Eye (tissue), 1 donor: ENCODE results near the gene PLA2G12B.
A peak's percentile ranks its signal among the peaks of the same experiment; 100 is the strongest.

Experiments
- DNase-seq: peaks from one replicate; pipeline ENCODE4 v3.0.0-alpha.2; 2015

Gene PLA2G12B

DNA sequence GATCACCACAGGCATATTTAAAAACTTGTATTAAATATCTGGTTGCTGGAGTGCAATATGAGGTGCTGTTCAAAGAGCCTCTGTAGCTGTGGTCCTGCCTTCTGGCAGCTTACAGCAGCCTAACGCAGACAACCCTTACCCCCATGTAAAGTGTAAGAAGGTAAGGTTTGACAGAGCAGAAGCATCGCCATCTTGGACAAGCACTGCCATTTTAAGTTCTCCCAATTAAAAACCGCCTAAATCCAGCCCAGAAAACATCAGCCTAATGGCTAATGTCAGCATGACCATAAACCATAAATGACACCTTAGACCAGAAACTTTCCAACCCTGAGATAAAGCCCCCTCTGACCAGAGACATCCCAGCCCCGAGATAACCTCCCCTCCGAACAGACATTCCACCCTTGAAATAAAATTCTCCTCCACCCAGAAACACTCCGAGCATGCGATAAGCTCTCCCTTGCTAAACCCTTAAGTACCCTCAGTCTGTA, 66.4 kb downstream of the PLA2G12B start:
- DNase-seq = no peak

DNA sequence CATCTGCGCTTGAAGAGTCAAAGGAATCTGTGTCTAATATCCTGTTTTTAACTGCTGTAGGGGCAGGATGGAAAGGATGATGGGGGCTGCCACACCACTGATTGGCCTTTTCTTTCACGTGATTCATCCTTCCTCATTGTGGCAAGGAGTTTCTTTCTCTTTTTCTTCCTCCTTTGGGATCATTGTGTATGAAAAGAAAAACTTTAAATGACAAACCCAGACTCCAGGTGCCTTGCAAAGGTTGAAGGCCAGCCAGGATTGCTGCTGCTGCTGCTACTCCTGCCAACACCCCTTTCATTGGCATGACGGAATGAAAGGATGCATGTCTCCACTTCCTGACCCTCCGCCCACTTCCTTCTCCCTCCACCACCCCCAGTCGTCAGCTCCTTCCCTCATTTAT, 67.6 kb downstream of the PLA2G12B start:
- DNase-seq = no peak

DNA sequence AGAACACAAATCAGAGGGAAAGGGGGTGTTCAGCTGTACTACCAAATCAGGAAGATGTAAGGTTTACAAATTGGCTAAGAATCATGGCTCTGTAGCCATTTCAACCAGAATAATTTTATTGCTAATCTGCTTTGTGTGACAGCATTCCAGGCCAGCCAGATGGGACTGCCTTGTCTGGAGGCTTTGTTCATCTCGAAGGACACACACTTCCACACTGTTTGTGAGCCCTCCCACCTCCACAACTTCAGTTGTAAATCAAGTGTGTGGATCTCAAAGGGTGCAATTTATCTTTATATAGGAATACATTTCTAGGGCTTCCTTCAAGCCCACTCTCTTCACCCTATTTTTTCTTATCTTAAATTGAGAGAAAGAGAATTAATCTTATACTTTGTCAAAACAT, 68.0 kb downstream of the PLA2G12B start:
- DNase-seq = peak; percentile 47

DNA sequence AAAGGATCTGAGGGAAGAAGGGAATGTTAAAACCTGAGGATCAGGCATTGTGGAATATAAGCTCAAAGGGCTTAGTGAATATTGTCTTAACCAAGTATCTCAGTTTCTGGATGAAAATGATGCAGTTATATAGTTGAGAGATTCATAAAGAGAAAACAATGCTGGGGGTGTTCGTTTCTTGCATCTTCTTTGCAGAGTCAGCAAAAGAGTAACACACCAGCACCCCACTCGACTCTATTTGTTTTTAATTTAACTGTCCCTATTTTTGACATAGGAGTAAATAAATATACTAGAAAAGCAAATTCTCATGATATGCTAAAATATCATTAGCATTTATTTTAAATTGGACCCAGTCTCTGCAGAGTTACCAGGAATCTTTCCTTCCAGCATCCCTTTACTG, 68.7 kb downstream of the PLA2G12B start:
- no peak for DNase-seq
